Measurements from ENCODE around the gene ABHD2.
"Not testable (repeated sequence)": the region's sequence is repeated elsewhere in the genome, so short reads cannot be mapped to it uniquely, and the experiment has no call there.

The ABHD2 gene

GRCh38 chr15:89122505-89123180, 34.4 kb downstream of the ABHD2 start:
- no peak for DNase-seq

DNA sequence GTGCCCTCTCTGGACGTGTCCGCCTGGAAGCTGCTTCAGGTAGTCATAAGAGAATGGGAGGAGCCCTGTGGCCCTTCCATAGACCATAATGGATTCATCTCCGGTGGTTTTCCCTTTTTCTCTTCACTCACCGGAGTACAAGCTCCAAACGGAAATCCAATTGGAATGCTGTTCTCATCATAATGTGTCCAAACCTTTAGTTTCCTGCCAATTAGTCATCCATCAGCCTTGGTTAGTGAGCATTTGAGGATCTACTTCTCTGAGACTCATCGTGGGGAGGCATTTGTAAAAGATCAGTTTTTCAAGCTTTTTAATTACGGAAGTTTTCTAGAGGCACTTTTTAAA, 34.9 kb downstream of the ABHD2 start:
- no peak for DNase-seq

DNA sequence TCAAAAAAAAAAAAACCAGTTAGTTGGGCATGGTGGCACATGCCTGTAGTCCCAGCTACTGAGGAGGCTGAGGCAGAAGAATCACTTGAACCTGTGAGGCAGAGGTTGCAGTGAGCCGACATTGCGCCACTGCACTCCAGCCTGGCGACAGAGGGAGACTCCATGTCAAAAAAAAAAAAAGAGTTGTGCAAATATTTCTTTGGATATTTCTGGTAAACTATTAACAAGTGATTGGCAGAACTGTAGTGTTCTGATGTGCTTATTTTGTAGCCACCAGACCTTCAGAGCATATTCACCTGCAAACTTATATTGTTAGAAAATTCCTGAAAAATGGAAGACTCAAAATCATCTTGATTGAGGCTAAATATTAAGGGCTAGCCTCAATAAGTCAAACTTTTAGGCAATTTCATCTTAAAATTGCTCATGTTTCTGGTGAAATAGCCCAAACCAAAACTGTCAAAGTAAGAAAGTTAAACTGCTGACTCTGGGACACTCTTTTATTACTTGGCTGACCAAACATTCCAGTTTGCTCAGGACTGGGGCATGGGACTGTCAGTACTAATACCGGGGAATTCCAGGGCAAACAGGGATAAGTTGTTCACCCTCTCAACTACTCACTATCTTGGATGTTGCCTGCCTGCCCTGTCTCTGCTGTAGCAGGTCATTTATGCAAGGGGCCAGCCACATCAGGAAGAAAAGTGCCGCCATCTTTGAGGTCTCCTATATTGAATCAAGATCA, 37.0 kb downstream of the ABHD2 start:
- no peak for DNase-seq

- DNase-seq = no peak
These were observed 37.8 kb downstream of the ABHD2 start for GRCh38 chr15:89126009-89126408.

DNA sequence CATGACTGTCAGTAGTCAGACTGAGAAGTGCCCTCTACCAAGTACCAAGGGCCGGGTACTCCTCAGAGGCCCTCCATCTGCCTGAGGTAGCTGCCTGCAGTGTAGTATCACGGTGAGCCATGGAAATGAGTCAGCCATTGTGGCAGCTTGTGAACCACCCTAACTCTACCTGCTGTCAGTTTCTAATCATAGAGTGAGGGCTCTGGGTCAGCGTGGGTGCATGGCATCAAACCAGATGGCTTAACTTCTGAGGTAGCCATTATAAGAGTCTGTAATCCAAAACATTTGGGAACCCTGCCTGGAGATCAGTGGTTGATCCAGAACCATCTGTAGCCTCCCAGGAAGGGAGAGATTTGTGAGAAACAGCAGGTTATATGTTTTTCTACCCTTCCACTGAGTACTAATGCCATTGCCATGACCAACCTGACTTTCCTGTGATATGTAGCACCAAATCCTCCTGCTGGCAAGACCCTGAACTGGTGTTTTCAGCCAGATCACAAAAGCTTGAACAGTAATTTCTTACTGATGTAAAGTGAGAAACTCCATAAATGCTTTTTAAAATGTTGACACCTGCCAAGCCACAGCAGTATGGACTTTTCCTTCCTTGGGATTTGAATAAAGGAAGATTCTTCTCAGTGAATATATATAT, 38.9 kb downstream of the ABHD2 start:
- peak; percentile 91 to 92 for DNase-seq

- DNase-seq = no peak
These were observed 40.3 kb downstream of the ABHD2 start for GRCh38 chr15:89128320-89129122.

GRCh38 chr15:89129123-89129815, 41.0 kb downstream of the ABHD2 start:
- no peak for DNase-seq

- DNase-seq = no peak
These were observed 41.5 kb downstream of the ABHD2 start for GRCh38 chr15:89129816-89130134.

GRCh38 chr15:89130201-89130600, 41.9 kb downstream of the ABHD2 start:
- DNase-seq = no peak

- DNase-seq = no peak
These were observed 43.5 kb downstream of the ABHD2 start for GRCh38 chr15:89131731-89132130.

DNA sequence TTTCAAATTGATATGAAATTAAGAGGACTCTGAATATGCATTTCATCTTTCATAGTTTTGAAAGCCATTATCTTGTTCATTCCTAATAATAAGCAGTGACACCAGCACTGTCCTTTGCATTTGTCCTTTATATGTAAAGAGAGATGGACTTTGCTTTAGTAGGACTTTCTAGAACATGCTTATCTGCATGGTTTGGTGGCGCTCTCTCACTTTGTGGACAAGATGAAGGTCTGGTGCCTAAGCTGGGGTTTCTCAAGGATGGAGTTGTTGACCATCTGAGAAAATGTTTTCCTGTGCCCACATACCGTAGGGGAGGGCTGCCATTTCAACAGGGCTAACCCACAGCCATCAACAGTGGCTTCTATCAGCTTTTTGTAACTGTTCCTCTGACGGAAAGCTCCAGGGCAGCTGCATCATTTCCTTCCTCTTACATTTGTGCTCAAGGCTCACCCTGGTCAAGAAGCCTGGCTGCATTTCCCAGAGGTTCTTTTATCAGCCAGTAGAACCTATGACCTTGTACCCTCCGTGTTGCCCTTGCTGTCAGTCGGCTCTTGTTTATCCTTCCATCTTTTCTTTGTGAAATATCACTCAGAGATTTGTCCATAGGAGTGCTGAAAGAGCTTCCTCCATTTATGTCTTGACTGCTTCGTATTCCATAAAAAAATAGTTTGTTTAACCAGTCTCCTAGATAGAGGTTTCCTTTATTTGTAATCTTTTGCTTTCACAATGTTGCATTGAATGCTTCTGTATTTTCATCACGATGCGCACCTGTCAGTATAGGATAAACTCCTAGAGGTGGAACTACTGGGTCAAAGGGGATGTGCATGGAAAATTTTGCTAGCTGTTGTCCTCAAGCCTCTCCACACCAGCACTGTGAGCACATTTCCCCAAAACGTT, 44.6 kb downstream of the ABHD2 start:
- no peak for DNase-seq

DNA sequence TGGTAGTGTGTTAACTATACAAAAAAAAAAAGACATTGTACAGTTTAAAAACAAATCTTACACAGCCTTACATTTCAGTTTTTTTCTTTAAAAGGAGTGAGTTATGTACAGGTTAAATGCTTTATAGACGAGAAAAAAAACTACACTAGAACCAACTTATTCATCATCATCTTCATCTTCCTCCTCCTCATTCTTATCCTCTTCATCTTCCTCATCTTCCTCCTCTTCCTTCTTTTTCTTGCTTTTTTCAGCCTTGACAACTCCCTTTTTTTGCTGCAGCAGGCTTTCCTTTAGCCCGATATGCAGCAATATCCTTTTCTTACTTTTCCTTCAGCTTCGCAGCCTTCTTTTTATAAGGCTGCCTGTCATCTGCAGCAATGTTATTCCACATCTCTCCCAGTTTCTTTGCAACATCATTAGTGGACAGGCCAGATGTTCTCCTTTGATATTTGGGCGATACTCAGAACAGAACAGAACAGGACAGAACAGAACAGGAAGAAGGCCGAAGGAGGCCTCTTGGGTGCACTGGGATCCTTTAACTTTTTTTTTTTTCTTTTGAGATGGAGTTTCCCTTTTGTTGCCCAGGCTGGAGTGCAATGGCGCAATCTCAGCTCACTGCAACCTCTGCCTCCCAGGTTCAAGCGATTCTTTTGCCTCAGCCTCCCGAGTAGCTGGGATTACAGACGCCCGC, 47.3 kb downstream of the ABHD2 start:
- DNase-seq = not testable (repeated sequence)

GRCh38 chr15:89136078-89136806, 48.0 kb downstream of the ABHD2 start:
- no peak for DNase-seq

DNA sequence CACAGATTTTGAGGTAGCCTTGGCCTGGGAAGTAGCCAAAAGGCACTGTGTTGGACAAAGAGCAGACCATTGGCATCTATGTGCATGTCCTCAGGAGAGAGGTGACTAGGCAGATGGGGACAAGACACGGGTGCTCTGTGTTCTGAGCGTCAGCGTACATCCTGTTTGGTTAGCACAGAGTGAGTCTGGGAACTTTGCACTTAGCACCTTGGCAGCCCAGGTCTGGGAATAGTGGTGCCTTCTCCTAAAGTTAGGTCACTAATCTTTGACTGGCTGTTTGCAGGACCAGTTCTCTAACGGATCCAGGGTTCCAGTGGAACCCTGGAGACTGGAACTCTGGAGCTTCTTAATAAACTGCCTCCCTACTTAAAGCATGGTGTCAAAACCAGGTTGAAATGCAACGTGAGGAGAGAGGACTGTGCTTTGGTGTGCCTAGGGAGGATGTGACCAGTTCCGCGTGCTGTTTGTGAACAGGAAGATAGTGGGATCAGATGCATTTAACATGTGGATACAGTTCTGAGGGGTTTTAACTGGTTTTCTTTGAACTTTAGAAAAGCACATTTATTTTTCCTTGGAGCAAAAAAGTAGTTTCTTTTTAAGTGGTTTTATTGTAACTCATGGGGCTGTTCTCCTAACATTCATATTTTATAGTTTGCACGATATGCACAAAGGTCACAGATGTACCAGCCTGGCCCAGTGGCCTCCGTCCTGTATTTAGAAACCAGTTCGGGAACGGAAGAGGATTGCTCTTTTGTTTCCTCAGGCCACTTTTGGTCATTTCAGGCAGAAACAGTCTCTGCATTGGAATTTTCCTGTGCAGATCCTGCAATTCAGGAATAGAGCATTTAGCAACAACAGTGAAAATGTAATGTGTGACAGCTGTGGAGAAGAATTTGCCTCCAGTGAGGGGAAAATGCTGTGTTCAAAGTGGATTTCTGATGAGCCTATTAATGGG, 48.8 kb downstream of the ABHD2 start:
- DNase-seq = peak; percentile 70 to 86

DNA sequence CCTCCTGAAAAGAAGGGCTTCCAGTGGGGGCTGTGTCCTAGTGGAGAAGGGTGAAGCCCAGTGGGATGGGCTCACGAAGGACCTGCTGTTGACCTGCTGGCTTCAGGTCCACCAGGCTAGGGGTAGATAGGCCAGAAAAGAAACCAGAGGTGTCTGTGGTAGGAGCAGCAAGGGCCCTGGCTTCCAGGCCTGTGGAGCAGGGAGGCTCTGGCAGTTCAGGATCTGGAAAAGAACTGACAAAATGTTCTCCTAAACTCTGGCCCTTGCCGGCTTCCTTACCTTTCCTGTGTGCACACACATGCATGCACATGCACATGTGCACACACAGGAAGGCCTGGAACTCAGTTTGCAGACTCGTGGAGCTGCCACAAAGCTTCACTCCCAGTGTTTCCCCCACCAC, 49.7 kb downstream of the ABHD2 start:
- no peak for DNase-seq

- no peak for DNase-seq
These were observed 50.9 kb downstream of the ABHD2 start for GRCh38 chr15:89138999-89139612.

DNA sequence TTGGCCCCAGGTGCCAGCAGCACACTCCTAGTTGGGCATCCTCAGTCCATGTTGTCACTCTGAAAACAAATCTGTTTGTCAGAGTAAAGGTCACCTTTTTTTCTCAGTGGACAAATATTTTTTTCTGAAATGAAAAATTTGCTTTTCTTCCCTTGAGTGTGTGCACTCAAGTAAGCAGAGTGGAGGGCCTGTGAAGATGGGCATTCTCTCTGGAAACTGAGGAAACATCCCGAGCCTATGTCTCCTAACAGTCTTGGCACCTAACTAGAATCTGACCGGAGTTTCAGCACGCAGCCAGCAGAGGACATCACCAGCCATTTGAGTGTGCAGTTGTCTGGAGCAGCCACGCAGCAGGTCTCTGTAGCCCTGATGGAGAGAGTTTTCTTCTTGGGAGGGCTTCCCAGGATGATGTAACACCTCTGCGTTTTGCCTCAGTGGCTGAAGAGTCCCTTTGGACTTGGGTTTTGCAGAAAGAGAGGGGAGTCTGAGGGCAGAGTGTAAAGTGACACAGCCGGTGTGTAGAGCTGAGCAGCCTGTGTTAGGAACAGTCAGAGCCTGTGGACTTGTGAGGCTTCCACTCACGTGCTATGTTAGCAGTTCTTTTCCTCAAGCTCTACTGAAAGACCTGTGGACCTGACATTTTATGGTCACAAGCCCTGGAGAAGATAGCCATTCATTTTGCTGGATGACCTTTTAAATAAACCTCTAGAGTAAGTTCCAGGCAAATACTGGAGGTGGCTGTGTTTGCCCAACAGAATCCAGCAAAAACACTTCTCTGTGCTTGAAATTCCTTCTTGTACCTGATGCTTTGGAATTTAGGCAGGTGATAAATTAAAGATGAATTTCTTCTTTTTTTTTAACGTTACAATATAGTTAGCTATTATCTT, 51.6 kb downstream of the ABHD2 start:
- DNase-seq = peak in 1 of 2 experiments; percentile 38

GRCh38 chr15:89140595-89140994, 52.3 kb downstream of the ABHD2 start:
- DNase-seq = no peak

Data from cerebellar nuclear complex (tissue), 1 donor.